K562 (cell line): ENCODE results near the gene HMCES. TPM values are rescaled to one million over a fixed set of nuclear protein-coding genes. Genes with fewer than 3 reads are reported as not detected.

Experiments used
- ARID3A ChIP-seq: IDR thresholded peaks from 2 replicates; pipeline ENCODE4 v1.6.1; 2012; ENCODE audit warnings: low read depth, low read length, improper control_type of control experiment, borderline replicate concordance
- ATF3 ChIP-seq, 2 experiments: fragments of 450-650 bp in 1 of 2; sonication (generic) in 1 of 2; formaldehyde crosslinking in 1 of 2; IDR thresholded peaks in 1 of 2; conservative IDR thresholded peaks in 1 of 2; 2 replicates each; pipeline versions ENCODE4 v1.6.1 to v1.8.1; 2016 to 2023; ENCODE audit warnings: mild to moderate bottlenecking in 2 of 2, moderate library complexity in 2 of 2, inconsistent platforms in 1 of 2, missing genetic modification reagents in 1 of 2
- BRF1 ChIP-seq: IDR thresholded peaks from 3 replicates; pipeline ENCODE4 v1.6.1; 2011; ENCODE audit warnings: borderline replicate concordance, mild to moderate bottlenecking; ENCODE audit not compliant: insufficient read length; ENCODE audit errors: extremely low read depth
- CEBPB ChIP-seq: fragments of 450-650 bp; IDR thresholded peaks from 2 replicates; pipeline ENCODE4 v1.6.1; 2016; ENCODE audit warnings: missing genetic modification characterization, missing compliant biosample characterization
- HNRNPK ChIP-seq: fragments of 200-400 bp; formaldehyde crosslinking; IDR thresholded peaks from one replicate; pipeline ENCODE4 v1.6.1; 2018; ENCODE audit warnings: mild to moderate bottlenecking, low read depth, low read length; ENCODE audit not compliant: poor library complexity, severe bottlenecking
- JUND ChIP-seq, 2 experiments: IDR thresholded peaks; 2 replicates in 1 of 2; 3 replicates in 1 of 2; pipeline ENCODE4 v1.6.1; 2011; ENCODE audit warnings: borderline replicate concordance in 2 of 2, low read depth in 2 of 2, low read length in 2 of 2, improper control_type of control experiment in 1 of 2, missing biosample characterization in 1 of 2, missing genetic modification characterization in 1 of 2, missing genetic modification reagents in 1 of 2
- MEIS2 ChIP-seq: fragments of 450-650 bp; IDR thresholded peaks from 2 replicates; pipeline ENCODE4 v1.6.1; 2014; ENCODE audit warnings: mild to moderate bottlenecking; ENCODE audit not compliant: partially characterized antibody
- NCOA2 ChIP-seq, 2 experiments: fragments of 450-650 bp; IDR thresholded peaks; 2 replicates each; pipeline ENCODE4 v1.6.1; 2018; ENCODE audit warnings: mild to moderate bottlenecking in 2 of 2, moderate library complexity in 1 of 2; ENCODE audit not compliant: partially characterized antibody in 2 of 2
- NUFIP1 ChIP-seq: fragments of 450-650 bp; IDR thresholded peaks from 2 replicates; pipeline ENCODE4 v1.6.1; 2018; ENCODE audit not compliant: partially characterized antibody
- RBBP5 ChIP-seq: fragments of 200-600 bp; sonication (generic); IDR thresholded peaks from 2 replicates; pipeline ENCODE4 v1.6.1; 2012; ENCODE audit warnings: borderline replicate concordance, mild to moderate bottlenecking, low read length, control low read depth, inconsistent platforms; ENCODE audit not compliant: insufficient read depth, poor library complexity, severe bottlenecking
- RBM34 ChIP-seq: fragments of 200-400 bp; formaldehyde crosslinking; IDR thresholded peaks from 2 replicates; pipeline ENCODE4 v1.6.1; 2018; ENCODE audit warnings: low read length, borderline replicate concordance; ENCODE audit not compliant: insufficient read depth
- SAP30 ChIP-seq: fragments of 200-600 bp; sonication (generic); IDR thresholded peaks from 2 replicates; pipeline ENCODE4 v1.6.1; 2012; ENCODE audit warnings: borderline replicate concordance, low read depth, mild to moderate bottlenecking, moderate library complexity, low read length, control low read depth, inconsistent platforms; ENCODE audit not compliant: insufficient read depth, poor library complexity, severe bottlenecking
- SIN3A ChIP-seq, 2 experiments: fragments of 150-350 bp in 1 of 2; IDR thresholded peaks; 2 replicates each; pipeline ENCODE4 v1.6.1; 2011 to 2016; ENCODE audit warnings: borderline replicate concordance in 2 of 2, low read depth in 2 of 2, low read length in 2 of 2, mild to moderate bottlenecking in 2 of 2, moderate library complexity in 2 of 2; ENCODE audit not compliant: control insufficient read depth in 1 of 2
- SMC3 ChIP-seq: conservative IDR thresholded peaks from 2 replicates; pipeline ENCODE4 v1.6.1; 2011; ENCODE audit warnings: low read depth, low read length, improper control_type of control experiment; ENCODE audit not compliant: insufficient read depth
- TCF7L2 ChIP-seq: fragments of 150-350 bp; IDR thresholded peaks from 2 replicates; pipeline ENCODE4 v1.6.1; 2016; ENCODE audit warnings: low read depth, mild to moderate bottlenecking, low read length, moderate library complexity
- TFAP4 ChIP-seq: sonication (generic); formaldehyde crosslinking; IDR thresholded peaks from 2 replicates; pipeline ENCODE4 v1.8.0; 2022; ENCODE audit warnings: missing genetic modification reagents, mild to moderate bottlenecking, moderate library complexity, borderline replicate concordance
- ZNF277 ChIP-seq: fragments of 250-450 bp; sonication (Bioruptor Pico); IDR thresholded peaks from 2 replicates; pipeline ENCODE4 v1.8.0; 2022; ENCODE audit warnings: inconsistent platforms, mild to moderate bottlenecking, moderate library complexity, borderline replicate concordance
- ZNF707 ChIP-seq: fragments of 250-450 bp; sonication (Bioruptor Pico); conservative IDR thresholded peaks from 2 replicates; pipeline ENCODE4 v1.8.0; 2022; ENCODE audit warnings: inconsistent platforms, mild to moderate bottlenecking, moderate library complexity
- polyA plus RNA-seq, 8 experiments: library from polyadenylated mRNA; depleted of rRNA in 4 of 8; stranded (reverse) in 5 of 8; unstranded in 3 of 8; fragments of >200 nt; fragmentation: Nextera tagmentation in 2 of 8; fragmentation: Illumina TruSeq in 1 of 8; extraction: Ambion mirVana in 2 of 8; extraction: Trizol in 1 of 8; gene quantifications; 2 replicates each; pipeline versions ENCODE4 v1.2.1 to v1.2.3, GENCODE V29; 2011 to 2014; ENCODE audit warnings: inconsistent platforms in 1 of 8, missing spikeins in 1 of 8
- total RNA-seq, 7 experiments: library from RNA; depleted of rRNA in 6 of 7; stranded (reverse); fragments of >200 nt in 6 of 7; fragmentation: Illumina TruSeq in 2 of 7; extraction: Trizol in 2 of 7; gene quantifications; 2 replicates each; pipeline versions ENCODE4 v1.2.1 to v1.2.3, GENCODE V29; 2011 to 2021; ENCODE audit warnings: low replicate concordance in 1 of 7

HMCES gene
- total and polyA plus RNA-seq, 9 of the 15 experiments (the other 6 are each of a cell fraction or from before 2014, with no cell fraction given): 18.8 to 45.3 (median 24.8) TPM

- TF ChIP-seq SAP30 (no peak), CEBPB (tag) (peak; percentile 94), TFAP4 (CRISPR knock-in tag) (no peak), ZNF707 (no peak), ZNF277 (no peak), BRF1 (no peak), MEIS2 (peak; percentile 59), RBBP5 (peak; percentile 40), ATF3 (IDR thresholded peaks at IDR 0.05) (peak; percentile 41; the same call in 1 of the 2 replicates), ATF3 (CRISPR knock-in tag; conservative IDR thresholded peaks at IDR 0.05) (no peak), HNRNPK (no peak), JUND (IDR thresholded peaks at IDR 0.05; ENCODE audit: borderline replicate concordance, low read depth, low read length) (peak; percentile 34; the same call in 1 of the 2 replicates), JUND (tag; IDR thresholded peaks at IDR 0.05; ENCODE audit: borderline replicate concordance, low read depth, low read length) (peak; percentile 52; the same call in 1 of the 3 replicates), ARID3A (no peak), NUFIP1 (no peak), SIN3A (IDR thresholded peaks at IDR 0.05; ENCODE audit: borderline replicate concordance in 2 of 2, control insufficient read depth in 1 of 2, low read depth in 2 of 2, low read length in 2 of 2) (no peak), RBM34 (no peak), NCOA2 (IDR thresholded peaks at IDR 0.05; ENCODE audit: partially characterized antibody in 2 of 2) (no peak), SMC3 (no peak), TCF7L2 (no peak)
Observed at GRCh38 chr3:129238945-129239705, 39.5 kb upstream of the HMCES start (continued).
